IMR-90 (cell line): ENCODE data around the gene NLRP14. TPM values are rescaled to one million over a fixed set of nuclear protein-coding genes. Genes with fewer than 3 reads are reported as not detected.

ENCODE experiments used
- ATAC-seq: fragments of 200-7000 bp; cut with Tn5 transposase; 2 replicates; pipeline ENCODE4 v1.9.1; 2020; ENCODE audit warnings: low read depth, mild to moderate bottlenecking, moderate library complexity
- Bru-seq: library from RNA; stranded (reverse); fragments of 400-500 nt; gene quantifications from one replicate; lab custom pipeline; 2021; lab: Mats Ljungman, UMichigan
- BruChase-seq, 2 experiments: library from RNA; stranded (reverse); fragments of 400-500 nt; gene quantifications; one replicate each; lab custom pipeline; 2021; lab: Mats Ljungman, UMichigan
- BruUV-seq: library from RNA; stranded (reverse); fragments of 400-500 nt; replicated peaks from 2 replicates; lab custom pipeline; 2021; lab: Mats Ljungman, UMichigan
- CTCF ChIA-PET: fragments of 300-600 bp; formaldehyde crosslinking; extraction: SDS; loops from one replicate; lab custom pipeline; 2021; ENCODE audit warnings: antibody characterized with exemption; lab: Yijun Ruan, JAX
- POLR2A ChIA-PET: fragments of 300-600 bp; sonication (Branson Sonifier 250); formaldehyde crosslinking; loops from one replicate; lab custom pipeline; 2022; ENCODE audit warnings: antibody characterized with exemption; ENCODE audit not compliant: unreplicated experiment; lab: Charles Lee
- DNase-seq: peaks from one replicate; pipeline ENCODE4 v3.0.0; 2013
- H2AFZ ChIP-seq: replicated peaks from 2 replicates; pipeline ENCODE3; 2013; ENCODE audit warnings: low read length, mild to moderate bottlenecking; ENCODE audit not compliant: poor library complexity
- H2AK5ac ChIP-seq: 2 replicates; pipeline ENCODE4 v1.6.1; 2013; ENCODE audit warnings: low read depth, low read length, inconsistent platforms
- H2AK9ac ChIP-seq: replicated peaks from 2 replicates; pipeline ENCODE3; 2013; ENCODE audit warnings: mild to moderate bottlenecking, low read depth, low read length, moderate library complexity; ENCODE audit not compliant: poor library complexity
- H2BK120ac ChIP-seq: 2 replicates; pipeline ENCODE4 v1.6.1; 2013; ENCODE audit warnings: low read depth, low read length, inconsistent platforms
- H2BK15ac ChIP-seq: 3 replicates; pipeline ENCODE4 v1.6.1; 2013; ENCODE audit warnings: low read depth, low read length, inconsistent platforms
- H2BK20ac ChIP-seq: 2 replicates; pipeline ENCODE4 v1.6.1; 2013; ENCODE audit warnings: low read depth, mild to moderate bottlenecking, inconsistent platforms, low read length, moderate library complexity
- H2BK5ac ChIP-seq: 2 replicates; pipeline ENCODE4 v1.6.1; 2013; ENCODE audit warnings: mild to moderate bottlenecking, low read depth, low read length, inconsistent platforms; ENCODE audit not compliant: poor library complexity, severe bottlenecking
- H3K14ac ChIP-seq: replicated peaks from 2 replicates; pipeline ENCODE4 v1.6.1; 2013; ENCODE audit warnings: low read depth, low read length, inconsistent platforms
- H3K18ac ChIP-seq: 2 replicates; pipeline ENCODE4 v1.6.1; 2013; ENCODE audit warnings: low read depth, low read length, control low read depth
- H3K23ac ChIP-seq: 2 replicates; pipeline ENCODE4 v1.6.1; 2013; ENCODE audit warnings: low read depth, low read length, inconsistent platforms
- H3K27ac ChIP-seq: 2 replicates; pipeline ENCODE4 v1.5.1; 2013; ENCODE audit warnings: mild to moderate bottlenecking, control low read depth, low read length; ENCODE audit not compliant: insufficient read depth
- H3K27me3 ChIP-seq: 2 replicates; pipeline ENCODE4 v1.6.1; 2013; ENCODE audit warnings: low read length; ENCODE audit not compliant: control insufficient read depth, insufficient read depth
- H3K36me3 ChIP-seq: 2 replicates; pipeline ENCODE4 v1.6.1; 2013; ENCODE audit warnings: low read length, mixed read lengths; ENCODE audit not compliant: control insufficient read depth, insufficient read depth
- H3K4ac ChIP-seq: 2 replicates; pipeline ENCODE4 v1.6.1; 2013; ENCODE audit warnings: low read depth, low read length, inconsistent platforms
- H3K4me1 ChIP-seq: 2 replicates; pipeline ENCODE4 v1.6.1; 2013; ENCODE audit warnings: low read length, mixed read lengths; ENCODE audit not compliant: control insufficient read depth, insufficient read depth
- H3K4me2 ChIP-seq: 2 replicates; pipeline ENCODE4 v1.6.1; 2013; ENCODE audit warnings: low read depth, mild to moderate bottlenecking, control low read depth, low read length, moderate library complexity
- H3K4me3 ChIP-seq: 2 replicates; pipeline ENCODE4 v1.5.1; 2013; ENCODE audit warnings: low read depth, mild to moderate bottlenecking, control low read depth, low read length, moderate library complexity; ENCODE audit not compliant: insufficient read depth
- H3K56ac ChIP-seq: 2 replicates; pipeline ENCODE4 v1.6.1; 2013; ENCODE audit warnings: low read length, inconsistent platforms; ENCODE audit not compliant: insufficient read depth; ENCODE audit errors: extremely low read depth
- H3K79me1 ChIP-seq, 2 experiments: 2 replicates each; pipeline ENCODE4 v1.6.1; 2013; ENCODE audit warnings: low read length in 2 of 2, inconsistent platforms in 1 of 2, low read depth in 1 of 2
- H3K9ac ChIP-seq: 2 replicates; pipeline ENCODE4 v1.6.1; 2013; ENCODE audit warnings: low read depth, low read length, control low read depth
- H3K9me1 ChIP-seq: 2 replicates; pipeline ENCODE4 v1.6.1; 2013; ENCODE audit warnings: low read length, inconsistent platforms; ENCODE audit not compliant: insufficient read depth
- H3K9me3 ChIP-seq: 2 replicates; pipeline ENCODE4 v1.6.1; 2013; ENCODE audit warnings: low read length; ENCODE audit not compliant: control insufficient read depth, insufficient read depth
- H4K20me1 ChIP-seq: 2 replicates; pipeline ENCODE4 v1.6.1; 2013; ENCODE audit warnings: low read length, inconsistent platforms; ENCODE audit not compliant: insufficient read depth
- H4K5ac ChIP-seq: 2 replicates; pipeline ENCODE4 v1.6.1; 2013; ENCODE audit warnings: mild to moderate bottlenecking, low read depth, low read length, control low read depth
- H4K8ac ChIP-seq, 2 experiments: 2 replicates each; pipeline ENCODE4 v1.6.1; 2013; ENCODE audit warnings: low read depth in 2 of 2, low read length in 2 of 2, control low read depth in 1 of 2, inconsistent platforms in 1 of 2
- H4K91ac ChIP-seq: 2 replicates; pipeline ENCODE4 v1.6.1; 2013; ENCODE audit warnings: low read depth, low read length, inconsistent platforms; ENCODE audit not compliant: insufficient read depth
- MAZ ChIP-seq: IDR thresholded peaks from 2 replicates; pipeline ENCODE4 v1.6.1; 2012; ENCODE audit warnings: low read depth, mild to moderate bottlenecking, low read length, improper control_type of control experiment, moderate library complexity, borderline replicate concordance
- MXI1 ChIP-seq: IDR thresholded peaks from 2 replicates; pipeline ENCODE4 v1.6.1; 2012; ENCODE audit warnings: low read depth, mild to moderate bottlenecking, low read length, moderate library complexity, borderline replicate concordance
- POLR2A ChIP-seq: IDR thresholded peaks from 2 replicates; pipeline ENCODE4 v1.6.1; 2012; ENCODE audit warnings: mild to moderate bottlenecking, low read depth, low read length
- RAD21 ChIP-seq: IDR thresholded peaks from 2 replicates; pipeline ENCODE4 v1.6.1; 2012; ENCODE audit warnings: low read length, improper control_type of control experiment
- RCOR1 ChIP-seq: IDR thresholded peaks from 2 replicates; pipeline ENCODE4 v1.6.1; 2012; ENCODE audit warnings: mild to moderate bottlenecking, low read length, improper control_type of control experiment; ENCODE audit not compliant: insufficient replicate concordance
- WGBS, 2 experiments: methylation state at CpG; one replicate each; pipeline versions ENCODE4 v1.1.5 to v1.1.7; 2013; ENCODE audit warnings: missing lambda C conversion rate in 2 of 2; ENCODE audit not compliant: insufficient read length in 1 of 2; ENCODE audit errors: extremely low coverage in 2 of 2; 5-methylcytosine and 5-hydroxymethylcytosine counted together
- dilution Hi-C: fragments of 300-500 bp; cut with HindIII; formaldehyde crosslinking; loops from one replicate; pipeline ENCODE4 v1.14.3; 2018; ENCODE audit warnings: low sequenced_read_pairs; ENCODE audit not compliant: unreplicated experiment
- in situ Hi-C: fragments of 300-500 bp; cut with MboI; formaldehyde crosslinking; loops from 3 replicates; pipeline ENCODE4 v1.14.3; 2019; ENCODE audit warnings: low sequenced_read_pairs, inconsistent platforms, mixed read lengths
- intact Hi-C: fragments of 100-400 bp; cut with micrococcal nuclease; formaldehyde crosslinking; loops from 2 replicates; pipeline ENCODE4 v1.10.0; 2022
- long read RNA-seq: library from polyadenylated mRNA; unstranded; transcript quantifications from one replicate; pipeline ENCODE4 v2.0.0, GENCODE V29; 2021; ENCODE audit not compliant: unreplicated experiment
- polyA plus RNA-seq, 3 experiments: library from polyadenylated mRNA; depleted of rRNA; stranded (reverse); fragments of >200 nt; gene quantifications; 2 replicates each; pipeline ENCODE4 v1.2.3, GENCODE V29; 2012; ENCODE audit warnings: low replicate concordance in 1 of 3
- total RNA-seq: library from RNA; depleted of rRNA; stranded (reverse); fragments of >200 nt; gene quantifications from 2 replicates; pipeline ENCODE4 v1.2.3, GENCODE V29; 2012; rRNA removed

NLRP14 gene, protein sequence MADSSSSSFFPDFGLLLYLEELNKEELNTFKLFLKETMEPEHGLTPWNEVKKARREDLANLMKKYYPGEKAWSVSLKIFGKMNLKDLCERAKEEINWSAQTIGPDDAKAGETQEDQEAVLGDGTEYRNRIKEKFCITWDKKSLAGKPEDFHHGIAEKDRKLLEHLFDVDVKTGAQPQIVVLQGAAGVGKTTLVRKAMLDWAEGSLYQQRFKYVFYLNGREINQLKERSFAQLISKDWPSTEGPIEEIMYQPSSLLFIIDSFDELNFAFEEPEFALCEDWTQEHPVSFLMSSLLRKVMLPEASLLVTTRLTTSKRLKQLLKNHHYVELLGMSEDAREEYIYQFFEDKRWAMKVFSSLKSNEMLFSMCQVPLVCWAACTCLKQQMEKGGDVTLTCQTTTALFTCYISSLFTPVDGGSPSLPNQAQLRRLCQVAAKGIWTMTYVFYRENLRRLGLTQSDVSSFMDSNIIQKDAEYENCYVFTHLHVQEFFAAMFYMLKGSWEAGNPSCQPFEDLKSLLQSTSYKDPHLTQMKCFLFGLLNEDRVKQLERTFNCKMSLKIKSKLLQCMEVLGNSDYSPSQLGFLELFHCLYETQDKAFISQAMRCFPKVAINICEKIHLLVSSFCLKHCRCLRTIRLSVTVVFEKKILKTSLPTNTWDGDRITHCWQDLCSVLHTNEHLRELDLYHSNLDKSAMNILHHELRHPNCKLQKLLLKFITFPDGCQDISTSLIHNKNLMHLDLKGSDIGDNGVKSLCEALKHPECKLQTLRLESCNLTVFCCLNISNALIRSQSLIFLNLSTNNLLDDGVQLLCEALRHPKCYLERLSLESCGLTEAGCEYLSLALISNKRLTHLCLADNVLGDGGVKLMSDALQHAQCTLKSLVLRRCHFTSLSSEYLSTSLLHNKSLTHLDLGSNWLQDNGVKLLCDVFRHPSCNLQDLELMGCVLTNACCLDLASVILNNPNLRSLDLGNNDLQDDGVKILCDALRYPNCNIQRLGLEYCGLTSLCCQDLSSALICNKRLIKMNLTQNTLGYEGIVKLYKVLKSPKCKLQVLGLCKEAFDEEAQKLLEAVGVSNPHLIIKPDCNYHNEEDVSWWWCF
- total RNA-seq (under 0.01 TPM in 2 replicates), polyA plus RNA-seq (2012; rRNA removed) (not detected in 2 replicates), Bru-seq, nascent RNA (percentile 14 among the genes with signal in this experiment), BruChase-seq, experiment 1, labeled RNA remaining after a 6-hour chase (percentile 4 among the genes with signal in this experiment), BruChase-seq, experiment 2, labeled RNA remaining after a 2-hour chase (percentile 8 among the genes with signal in this experiment)
- not detected in 2 replicates for polyA plus RNA-seq (2012; cell fraction: cytosol; rRNA removed)
- polyA plus RNA-seq (2012; cell fraction: nucleus; rRNA removed; ENCODE audit: low replicate concordance), result 0.03 TPM in 1 of 2 replicates, not detected in the other
- long read RNA-seq, result 0 reads

GRCh38 chr11:7020183-7020917, at the start of gene NLRP14, which contains the start of gene ZNF214:
Gene NLRP14, plus strand, starts transcription at chr11:7020479. Its CDS starts 18,108 bp downstream, at chr11:7038587.
Gene ZNF214, minus strand, starts transcription at chr11:7020346. Its CDS starts 17,511 bp downstream, at chr11:7002835.
- no TSS peak for BruUV-seq
- POLR2A ChIA-PET, result no interaction called here

More at GRCh38 chr11:7020183-7020917, at the start of gene NLRP14, which contains the start of gene ZNF214:
- in situ Hi-C loops (no loop called here), intact Hi-C loops (loop anchor here (2.0 to 5.0 kb wide), 3 partner anchors 28 to 208 kb away; partner anchors contain the start of gene ZNF215), dilution Hi-C loops (no loop called here)
- CTCF ChIA-PET, result no interaction called here
- H3K4me2 ChIP-seq, result peak within 1 kb of the TSS; percentile 86
- H3K9me1 ChIP-seq, result peaks cover 7% of the 10 kb centered on the region; the same call in 1 of the 2 replicates
- peak within 1 kb of the TSS; percentile 95 for H3K14ac ChIP-seq
- peak within 1 kb of the TSS; percentile 79 for H3K9ac ChIP-seq
- peak within 1 kb of the TSS; percentile 53; the same call in 1 of the 2 replicates for H2BK20ac ChIP-seq
- H3K27me3 ChIP-seq, result no peaks in the 10 kb centered on the region
- peak within 1 kb of the TSS; percentile 76 for H4K91ac ChIP-seq
- H3K4me3 ChIP-seq, result peak within 1 kb of the TSS; percentile 71
- H3K18ac ChIP-seq, result peak within 1 kb of the TSS; percentile 65
- peak within 1 kb of the TSS; percentile 77 for H4K5ac ChIP-seq
- no peak for TF ChIP-seq RAD21
- no peak for TF ChIP-seq MXI1
- TF ChIP-seq RCOR1, result no peak
- peak; percentile 62 for TF ChIP-seq POLR2A
- peak; percentile 85; the same call in 1 of the 2 replicates for TF ChIP-seq MAZ
- peak within 1 kb of the TSS; percentile 76; the same call in 1 of the 2 replicates for H3K56ac ChIP-seq
- peak within 1 kb of the TSS; percentile 81 for H2BK120ac ChIP-seq
- H4K8ac ChIP-seq, result peak within 1 kb of the TSS; percentile 80 to 99
- H3K27ac ChIP-seq, result peak within 1 kb of the TSS; percentile 79
- no peaks in the 10 kb centered on the region for H4K20me1 ChIP-seq
- ATAC-seq, result peak; percentile 98
- peak within 1 kb of the TSS; percentile 65 for H2BK5ac ChIP-seq
- H3K9me3 ChIP-seq, result no peaks in the 10 kb centered on the region
- no peaks in the 10 kb centered on the region for H3K36me3 ChIP-seq
- H3K79me1 ChIP-seq, result peaks cover 3 to 12% of the 10 kb centered on the region in 2 experiments; a peak in 1 of 4 replicates
- H3K4me1 ChIP-seq, result peaks cover 1% of the 10 kb centered on the region; the same call in 1 of the 2 replicates
- peak within 1 kb of the TSS; percentile 92 for H3K4ac ChIP-seq
- H3K23ac ChIP-seq, result peak within 1 kb of the TSS; percentile 97
- H2AFZ ChIP-seq, result peak within 1 kb of the TSS; percentile 100
- peak; percentile 89 for DNase-seq
- H2AK9ac ChIP-seq, result peak within 1 kb of the TSS; percentile 97
- H2AK5ac ChIP-seq, result peak within 1 kb of the TSS; percentile 50; the same call in 1 of the 2 replicates
- peak within 1 kb of the TSS; percentile 90 for H2BK15ac ChIP-seq
- WGBS, 2 experiments, result 7% methylated on average over 14 of the region's 47 CpGs; no CpG with 5 or more reads in 1 of the 2 experiments
